HCT116 (cell line): ENCODE data around the gene SNCAIP.

Experiments used
- CEBPB ChIP-seq: IDR thresholded peaks from 2 replicates; pipeline ENCODE4 v1.6.1; 2012; ENCODE audit warnings: low read depth
- CTCF ChIP-seq, 3 experiments: fragments of 200-600 bp in 1 of 3; sonication (generic) in 1 of 3; IDR thresholded peaks in 2 of 3; conservative IDR thresholded peaks in 1 of 3; 2 replicates each; pipeline ENCODE4 v1.5.1; 2012 to 2017; ENCODE audit warnings: low read depth in 2 of 3, low read length in 2 of 3, antibody characterized with exemption in 1 of 3, borderline replicate concordance in 1 of 3, control low read depth in 1 of 3, mild to moderate bottlenecking in 1 of 3, mixed read lengths in 1 of 3, mixed run types in 1 of 3, moderate library complexity in 1 of 3; ENCODE audit not compliant: insufficient read depth in 1 of 3
- EZH2phosphoT487 ChIP-seq: fragments of 200-600 bp; IDR thresholded peaks from 2 replicates; pipeline ENCODE4 v1.6.1; 2018; ENCODE audit warnings: antibody characterized with exemption, borderline replicate concordance
- MAX ChIP-seq: IDR thresholded peaks from 2 replicates; pipeline ENCODE4 v1.6.1; 2012
- RAD21 ChIP-seq: IDR thresholded peaks from 2 replicates; pipeline ENCODE4 v1.6.1; 2012; ENCODE audit warnings: low read depth, mild to moderate bottlenecking

GRCh38 chr5:122442938-122443337, 130.9 kb downstream of the SNCAIP start:
- TF ChIP-seq CEBPB (no peak), EZH2phosphoT487 (no peak), RAD21 (no peak), CTCF (IDR thresholded peaks at IDR 0.05 in 2 of 3, conservative IDR thresholded peaks at IDR 0.05 in 1 of 3; ENCODE audit: borderline replicate concordance in 1 of 3, insufficient read depth in 1 of 3, low read depth in 2 of 3, low read length in 2 of 3) (no peak), MAX (no peak)
